ENCODE results near the gene IQCC. TPM values are rescaled to one million over a fixed set of nuclear protein-coding genes. Genes with fewer than 3 reads are reported as not detected.

The IQCC gene
- total RNA-seq, 1 experiment from 2014 or later = 1.2 TPM

GRCh38 chr1:32240140-32240951, 34.9 kb downstream of the IQCC start:
- H3K36me3 ChIP-seq (ENCODE audit: insufficient read depth, low read length) = no peaks in the 10 kb centered on the region
- peak overlapping the region; percentile 65 for H3K27ac ChIP-seq (ENCODE audit: low read length)
- H4K20me1 ChIP-seq (ENCODE audit: insufficient read depth, low read depth, low read length) = no peaks in the 10 kb centered on the region
- H3K27me3 ChIP-seq (ENCODE audit: low read length) = no peaks in the 10 kb centered on the region
- H3K9me3 ChIP-seq (ENCODE audit: low read length) = no peaks in the 10 kb centered on the region
- H3K4me2 ChIP-seq (ENCODE audit: low read depth, low read length, poor library complexity, severe bottlenecking) = peak overlapping the region; percentile 87
- H3K9me2 ChIP-seq (replicated peaks; ENCODE audit: insufficient read depth, low read length) = no peaks in the 10 kb centered on the region
- peak overlapping the region; percentile 66 for H3K4me3 ChIP-seq (ENCODE audit: low read length)
- no peaks in the 10 kb centered on the region for H3K79me2 ChIP-seq (ENCODE audit: low read length)
- peak overlapping the region; percentile 72 for H3K9ac ChIP-seq (ENCODE audit: low read length)
- peak; percentile 81 for DNase-seq
- H3K4me1 ChIP-seq (ENCODE audit: low read length) = peaks cover 33% of the 10 kb centered on the region
- peak overlapping the region; percentile 61 for H2AFZ ChIP-seq (ENCODE audit: low read length)

GRCh38 chr1:32241001-32241763, 35.7 kb downstream of the IQCC start:
- Histone ChIP-seq H3K9me3 (ENCODE audit: low read length) (no peaks in the 10 kb centered on the region), H3K9me2 (replicated peaks; ENCODE audit: insufficient read depth, low read length) (no peaks in the 10 kb centered on the region), H3K4me3 (ENCODE audit: low read length) (peak overlapping the region; percentile 66), H3K36me3 (ENCODE audit: insufficient read depth, low read length) (no peaks in the 10 kb centered on the region), H3K79me2 (ENCODE audit: low read length) (no peaks in the 10 kb centered on the region), H3K9ac (ENCODE audit: low read length) (peak overlapping the region; percentile 72), H3K27ac (ENCODE audit: low read length) (peak overlapping the region; percentile 65), H2AFZ (ENCODE audit: low read length) (peak overlapping the region; percentile 61), H3K4me2 (ENCODE audit: low read depth, low read length, poor library complexity, severe bottlenecking) (peak overlapping the region; percentile 87), H3K27me3 (ENCODE audit: low read length) (no peaks in the 10 kb centered on the region), H3K4me1 (ENCODE audit: low read length) (peaks cover 33% of the 10 kb centered on the region), H4K20me1 (ENCODE audit: insufficient read depth, low read depth, low read length) (no peaks in the 10 kb centered on the region)
- peak; percentile 70 for DNase-seq

- H3K79me2 ChIP-seq (ENCODE audit: low read length) = no peaks in the 10 kb centered on the region
- H3K4me2 ChIP-seq (ENCODE audit: low read depth, low read length, poor library complexity, severe bottlenecking) = no peak overlapping the region
- no peak overlapping the region for H2AFZ ChIP-seq (ENCODE audit: low read length)
- no peaks in the 10 kb centered on the region for H3K9me3 ChIP-seq (ENCODE audit: low read length)
- H3K27me3 ChIP-seq (ENCODE audit: low read length) = no peaks in the 10 kb centered on the region
- DNase-seq = peak; percentile 51
- H3K9me2 ChIP-seq (replicated peaks; ENCODE audit: insufficient read depth, low read length) = no peaks in the 10 kb centered on the region
- no peaks in the 10 kb centered on the region for H4K20me1 ChIP-seq (ENCODE audit: insufficient read depth, low read depth, low read length)
- H3K9ac ChIP-seq (ENCODE audit: low read length) = no peak overlapping the region
- peaks cover 33% of the 10 kb centered on the region for H3K4me1 ChIP-seq (ENCODE audit: low read length)
- H3K4me3 ChIP-seq (ENCODE audit: low read length) = no peak overlapping the region
- H3K27ac ChIP-seq (ENCODE audit: low read length) = no peak overlapping the region
- H3K36me3 ChIP-seq (ENCODE audit: insufficient read depth, low read length) = no peaks in the 10 kb centered on the region
Observed at GRCh38 chr1:32242341-32242851, 36.9 kb downstream of the IQCC start.

- H3K4me3 ChIP-seq (ENCODE audit: low read length) = no peak within 1 kb of the TSS
- DNase-seq = no peak
- peaks cover 31% of the 10 kb centered on the region for H3K4me1 ChIP-seq (ENCODE audit: low read length)
- no peak within 1 kb of the TSS for H3K4me2 ChIP-seq (ENCODE audit: low read depth, low read length, poor library complexity, severe bottlenecking)
- H2AFZ ChIP-seq (ENCODE audit: low read length) = no peak within 1 kb of the TSS
- H4K20me1 ChIP-seq (ENCODE audit: insufficient read depth, low read depth, low read length) = no peaks in the 10 kb centered on the region
- H3K9me2 ChIP-seq (replicated peaks; ENCODE audit: insufficient read depth, low read length) = no peaks in the 10 kb centered on the region
- no peaks in the 10 kb centered on the region for H3K36me3 ChIP-seq (ENCODE audit: insufficient read depth, low read length)
- no peak within 1 kb of the TSS for H3K27ac ChIP-seq (ENCODE audit: low read length)
- no peaks in the 10 kb centered on the region for H3K27me3 ChIP-seq (ENCODE audit: low read length)
- H3K9ac ChIP-seq (ENCODE audit: low read length) = no peak within 1 kb of the TSS
- H3K9me3 ChIP-seq (ENCODE audit: low read length) = no peaks in the 10 kb centered on the region
- H3K79me2 ChIP-seq (ENCODE audit: low read length) = no peaks in the 10 kb centered on the region
Observed at GRCh38 chr1:32246888-32247273, 41.4 kb downstream of the IQCC start, which contains the start of gene FAM167B. TSS of gene FAM167B (plus strand) at chr1:32247222. CDS start at chr1:32247422, 200 bp downstream.

- Histone ChIP-seq H4K20me1 (ENCODE audit: insufficient read depth, low read depth, low read length) (no peaks in the 10 kb centered on the region), H3K27me3 (ENCODE audit: low read length) (no peaks in the 10 kb centered on the region), H3K27ac (ENCODE audit: low read length) (no peak overlapping the region), H3K4me3 (ENCODE audit: low read length) (no peak overlapping the region), H3K36me3 (ENCODE audit: insufficient read depth, low read length) (no peaks in the 10 kb centered on the region), H3K79me2 (ENCODE audit: low read length) (no peaks in the 10 kb centered on the region), H3K9ac (ENCODE audit: low read length) (no peak overlapping the region), H3K4me1 (ENCODE audit: low read length) (peaks cover 34% of the 10 kb centered on the region), H2AFZ (ENCODE audit: low read length) (no peak overlapping the region), H3K9me2 (replicated peaks; ENCODE audit: insufficient read depth, low read length) (no peaks in the 10 kb centered on the region), H3K4me2 (ENCODE audit: low read depth, low read length, poor library complexity, severe bottlenecking) (no peak overlapping the region), H3K9me3 (ENCODE audit: low read length) (no peaks in the 10 kb centered on the region)
- no peak for DNase-seq
Observed at GRCh38 chr1:32247452-32247851, 42.0 kb downstream of the IQCC start.

GRCh38 chr1:32247983-32248889, 42.8 kb downstream of the IQCC start:
- H2AFZ ChIP-seq (ENCODE audit: low read length) = no peak overlapping the region
- H3K4me1 ChIP-seq (ENCODE audit: low read length) = peaks cover 39% of the 10 kb centered on the region
- peak; percentile 75 for DNase-seq

GRCh38 chr1:32249831-32250525, 44.5 kb downstream of the IQCC start:
- Histone ChIP-seq H3K9me2 (replicated peaks; ENCODE audit: insufficient read depth, low read length) (no peaks in the 10 kb centered on the region), H3K9ac (ENCODE audit: low read length) (peak overlapping the region; percentile 69), H3K4me2 (ENCODE audit: low read depth, low read length, poor library complexity, severe bottlenecking) (peak overlapping the region; percentile 67), H3K27ac (ENCODE audit: low read length) (peak overlapping the region; percentile 96), H3K4me3 (ENCODE audit: low read length) (peak overlapping the region; percentile 44), H3K27me3 (ENCODE audit: low read length) (no peaks in the 10 kb centered on the region), H3K79me2 (ENCODE audit: low read length) (no peaks in the 10 kb centered on the region), H3K4me1 (ENCODE audit: low read length) (peaks cover 57% of the 10 kb centered on the region), H3K9me3 (ENCODE audit: low read length) (no peaks in the 10 kb centered on the region), H3K36me3 (ENCODE audit: insufficient read depth, low read length) (no peaks in the 10 kb centered on the region), H2AFZ (ENCODE audit: low read length) (peak overlapping the region; percentile 70; the same call in 1 of the 2 replicates), H4K20me1 (ENCODE audit: insufficient read depth, low read depth, low read length) (no peaks in the 10 kb centered on the region)
- peak; percentile 95 for DNase-seq

More at GRCh38 chr1:32247983-32248889, 42.8 kb downstream of the IQCC start:
- Histone ChIP-seq H3K9me3 (ENCODE audit: low read length) (no peaks in the 10 kb centered on the region), H3K27ac (ENCODE audit: low read length) (no peak overlapping the region), H3K4me3 (ENCODE audit: low read length) (no peak overlapping the region), H3K9me2 (replicated peaks; ENCODE audit: insufficient read depth, low read length) (no peaks in the 10 kb centered on the region), H3K79me2 (ENCODE audit: low read length) (no peaks in the 10 kb centered on the region), H3K4me2 (ENCODE audit: low read depth, low read length, poor library complexity, severe bottlenecking) (no peak overlapping the region), H3K36me3 (ENCODE audit: insufficient read depth, low read length) (no peaks in the 10 kb centered on the region), H3K27me3 (ENCODE audit: low read length) (no peaks in the 10 kb centered on the region), H4K20me1 (ENCODE audit: insufficient read depth, low read depth, low read length) (no peaks in the 10 kb centered on the region), H3K9ac (ENCODE audit: low read length) (no peak overlapping the region)
